Measurements from ENCODE around the gene CPNE4. TPM values are rescaled to one million over a fixed set of nuclear protein-coding genes. Genes with fewer than 3 reads are reported as not detected.

The CPNE4 gene
- total RNA-seq, 1 donor from 2014 or later, result not detected

DNA sequence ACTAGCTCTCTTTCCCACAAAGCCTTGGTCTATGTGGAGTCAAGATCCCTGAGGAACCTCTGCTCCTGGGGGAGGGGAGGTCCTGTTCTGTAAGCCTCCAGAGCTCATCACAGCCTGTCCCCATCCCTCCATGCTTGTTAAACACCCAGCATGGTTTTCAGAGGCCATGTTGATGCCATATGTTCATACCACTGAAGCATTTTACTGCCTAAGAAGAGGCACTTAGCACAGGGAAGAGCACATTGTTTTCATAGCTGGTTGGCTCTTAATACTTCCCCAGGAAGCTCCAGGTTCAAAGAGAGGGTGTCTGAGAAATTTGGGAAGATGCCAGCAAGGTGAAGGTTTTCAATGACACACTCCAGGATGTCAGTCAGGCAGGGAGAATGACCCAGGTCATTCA lies 25.6 kb downstream of the CPNE4 start:
- Mint-ChIP-seq H3K27ac (ENCODE audit: unreplicated experiment) (no peak overlapping the region), H3K36me3 (ENCODE audit: unreplicated experiment) (no peaks in the 10 kb centered on the region), H3K27me3 (ENCODE audit: unreplicated experiment) (peaks cover 4% of the 10 kb centered on the region), H3K9me3 (ENCODE audit: unreplicated experiment) (no peaks in the 10 kb centered on the region), H3K4me3 (ENCODE audit: unreplicated experiment) (no peak overlapping the region), H3K4me1 (ENCODE audit: unreplicated experiment) (no peaks in the 10 kb centered on the region)
- DNase-seq (ENCODE audit: extremely low spot score, unreplicated experiment), result no peak
- TF ChIP-seq, protein P1, sequence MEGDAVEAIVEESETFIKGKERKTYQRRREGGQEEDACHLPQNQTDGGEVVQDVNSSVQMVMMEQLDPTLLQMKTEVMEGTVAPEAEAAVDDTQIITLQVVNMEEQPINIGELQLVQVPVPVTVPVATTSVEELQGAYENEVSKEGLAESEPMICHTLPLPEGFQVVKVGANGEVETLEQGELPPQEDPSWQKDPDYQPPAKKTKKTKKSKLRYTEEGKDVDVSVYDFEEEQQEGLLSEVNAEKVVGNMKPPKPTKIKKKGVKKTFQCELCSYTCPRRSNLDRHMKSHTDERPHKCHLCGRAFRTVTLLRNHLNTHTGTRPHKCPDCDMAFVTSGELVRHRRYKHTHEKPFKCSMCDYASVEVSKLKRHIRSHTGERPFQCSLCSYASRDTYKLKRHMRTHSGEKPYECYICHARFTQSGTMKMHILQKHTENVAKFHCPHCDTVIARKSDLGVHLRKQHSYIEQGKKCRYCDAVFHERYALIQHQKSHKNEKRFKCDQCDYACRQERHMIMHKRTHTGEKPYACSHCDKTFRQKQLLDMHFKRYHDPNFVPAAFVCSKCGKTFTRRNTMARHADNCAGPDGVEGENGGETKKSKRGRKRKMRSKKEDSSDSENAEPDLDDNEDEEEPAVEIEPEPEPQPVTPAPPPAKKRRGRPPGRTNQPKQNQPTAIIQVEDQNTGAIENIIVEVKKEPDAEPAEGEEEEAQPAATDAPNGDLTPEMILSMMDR (IDR thresholded peaks at IDR 0.05), result no peak

GRCh38 chr3:132008837-132009236 lies 26.0 kb downstream of the CPNE4 start:
- H3K27ac Mint-ChIP-seq (ENCODE audit: unreplicated experiment), result no peak overlapping the region
- no peaks in the 10 kb centered on the region for H3K4me1 Mint-ChIP-seq (ENCODE audit: unreplicated experiment)
- no peaks in the 10 kb centered on the region for H3K36me3 Mint-ChIP-seq (ENCODE audit: unreplicated experiment)
- H3K9me3 Mint-ChIP-seq (ENCODE audit: unreplicated experiment), result no peaks in the 10 kb centered on the region
- H3K27me3 Mint-ChIP-seq (ENCODE audit: unreplicated experiment), result peaks cover 4% of the 10 kb centered on the region
- TF ChIP-seq, protein P1 (IDR thresholded peaks at IDR 0.05), result no peak
- no peak for DNase-seq (ENCODE audit: extremely low spot score, unreplicated experiment)
- H3K4me3 Mint-ChIP-seq (ENCODE audit: unreplicated experiment), result no peak overlapping the region

GRCh38 chr3:132007617-132008016 lies 27.2 kb downstream of the CPNE4 start:
- no peak overlapping the region for H3K4me3 Mint-ChIP-seq (ENCODE audit: unreplicated experiment)
- peaks cover 4% of the 10 kb centered on the region for H3K27me3 Mint-ChIP-seq (ENCODE audit: unreplicated experiment)
- TF ChIP-seq, protein P1 (IDR thresholded peaks at IDR 0.05), result no peak
- no peak overlapping the region for H3K27ac Mint-ChIP-seq (ENCODE audit: unreplicated experiment)
- H3K9me3 Mint-ChIP-seq (ENCODE audit: unreplicated experiment), result no peaks in the 10 kb centered on the region
- no peaks in the 10 kb centered on the region for H3K36me3 Mint-ChIP-seq (ENCODE audit: unreplicated experiment)
- no peak for DNase-seq (ENCODE audit: extremely low spot score, unreplicated experiment)
- no peaks in the 10 kb centered on the region for H3K4me1 Mint-ChIP-seq (ENCODE audit: unreplicated experiment)

DNA sequence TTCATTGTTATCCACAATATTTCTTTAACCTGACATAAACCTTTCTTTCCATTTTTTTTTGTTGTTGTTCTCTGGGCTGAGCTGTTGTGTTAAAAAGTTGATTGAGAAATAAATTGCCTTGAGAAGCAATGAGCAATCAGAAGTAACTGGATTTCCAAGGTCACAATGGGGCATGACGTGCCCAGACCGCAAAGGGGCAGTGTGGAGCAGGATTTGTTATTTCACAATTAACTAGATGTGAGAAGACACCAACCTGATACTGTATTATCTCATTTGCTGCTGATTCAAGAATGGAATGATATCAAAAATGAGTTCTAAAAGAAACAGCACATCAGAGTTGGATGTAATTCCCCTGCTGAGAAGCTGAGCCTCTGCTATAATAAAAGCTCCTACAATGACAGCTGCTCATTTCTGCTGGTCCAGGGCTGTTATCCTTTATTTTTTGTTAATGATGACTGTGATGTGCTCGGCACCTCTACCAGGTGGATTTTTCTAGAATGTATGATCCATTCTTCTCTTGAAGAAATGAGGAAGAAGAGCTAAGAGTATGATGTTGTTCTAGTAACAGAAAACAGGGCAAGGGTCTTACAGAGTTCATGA lies 28.1 kb downstream of the CPNE4 start:
- Mint-ChIP-seq H3K27ac (ENCODE audit: unreplicated experiment) (no peak overlapping the region), H3K27me3 (ENCODE audit: unreplicated experiment) (peaks cover 4% of the 10 kb centered on the region), H3K4me3 (ENCODE audit: unreplicated experiment) (no peak overlapping the region)

GRCh38 chr3:132004571-132004970 lies 30.2 kb downstream of the CPNE4 start:
- H3K27ac Mint-ChIP-seq (ENCODE audit: unreplicated experiment), result no peak overlapping the region
- H3K36me3 Mint-ChIP-seq (ENCODE audit: unreplicated experiment), result no peaks in the 10 kb centered on the region
- H3K4me1 Mint-ChIP-seq (ENCODE audit: unreplicated experiment), result no peaks in the 10 kb centered on the region
- TF ChIP-seq, protein P1 (IDR thresholded peaks at IDR 0.05), result no peak
- no peaks in the 10 kb centered on the region for H3K9me3 Mint-ChIP-seq (ENCODE audit: unreplicated experiment)
- DNase-seq (ENCODE audit: extremely low spot score, unreplicated experiment), result no peak
- H3K27me3 Mint-ChIP-seq (ENCODE audit: unreplicated experiment), result peaks cover 5% of the 10 kb centered on the region
- H3K4me3 Mint-ChIP-seq (ENCODE audit: unreplicated experiment), result no peak overlapping the region

More for the DNA sequence above, 28.1 kb downstream of the CPNE4 start:
- Mint-ChIP-seq H3K4me1 (ENCODE audit: unreplicated experiment) (no peaks in the 10 kb centered on the region), H3K36me3 (ENCODE audit: unreplicated experiment) (no peaks in the 10 kb centered on the region), H3K9me3 (ENCODE audit: unreplicated experiment) (no peaks in the 10 kb centered on the region)
- TF ChIP-seq, protein P1 (IDR thresholded peaks at IDR 0.05), result peak; percentile 47
- DNase-seq (ENCODE audit: extremely low spot score, unreplicated experiment), result no peak

Data from osteocyte (in vitro differentiated cells).